Endothelial cell of umbilical vein (primary cell): ENCODE measurements around the gene ZNF648. TPM values are rescaled to one million over a fixed set of nuclear protein-coding genes. Genes with fewer than 3 reads are reported as not detected.

Source experiments
- BruUV-seq: library from RNA; stranded (reverse); fragments of 400-500 nt; replicated peaks from 2 replicates; lab custom pipeline; 2021; lab: Mats Ljungman, UMichigan
- CTCF ChIA-PET: fragments of 300-600, 350-600 bp; sonication (Branson Sonifier 250); formaldehyde crosslinking; loops from one replicate; lab custom pipeline; 2021; ENCODE audit warnings: antibody characterized with exemption, inconsistent platforms; lab: Charles Lee
- POLR2A ChIA-PET: fragments of 300-600, 350-600 bp; sonication (Branson Sonifier 250); formaldehyde crosslinking; loops from one replicate; lab custom pipeline; 2021; ENCODE audit warnings: antibody characterized with exemption, inconsistent platforms; lab: Charles Lee
- DNase-seq: peaks from one replicate; pipeline ENCODE4 v3.0.0-alpha.2; 2011; ENCODE audit warnings: low read depth, low spot score
- FAIRE-seq: peaks from 2 replicates; lab custom pipeline; 2011; peaks lifted over from hg19 to GRCh38; lab: Jason Lieb, UNC
- H2AFZ ChIP-seq: 2 replicates; pipeline ENCODE4 v1.6.0; 2012; ENCODE audit warnings: low read depth, low read length, control low read depth, inconsistent platforms
- H3K27ac ChIP-seq: 2 replicates; pipeline ENCODE4 v1.5.1; 2011; ENCODE audit warnings: low read depth, mild to moderate bottlenecking, control low read depth, low read length, moderate library complexity; ENCODE audit not compliant: insufficient read depth
- H3K27me3 ChIP-seq, 2 experiments: 2 replicates each; pipeline versions ENCODE4 v1.6.0 to v1.6.1; 2011; ENCODE audit warnings: low read length in 2 of 2, mixed read lengths in 1 of 2; ENCODE audit not compliant: control insufficient read depth in 2 of 2, insufficient read depth in 2 of 2
- H3K36me3 ChIP-seq, 2 experiments: 2 replicates in 1 of 2; 3 replicates in 1 of 2; pipeline ENCODE4 v1.5.1; 2011; ENCODE audit warnings: low read length in 2 of 2, mild to moderate bottlenecking in 1 of 2, moderate library complexity in 1 of 2; ENCODE audit not compliant: control insufficient read depth in 2 of 2, insufficient read depth in 2 of 2; ENCODE audit errors: extremely low read depth in 1 of 2
- H3K4me1 ChIP-seq: 3 replicates; pipeline ENCODE4 v1.5.1; 2011; ENCODE audit warnings: mild to moderate bottlenecking, low read length; ENCODE audit not compliant: control insufficient read depth, insufficient read depth; ENCODE audit errors: extremely low read depth
- H3K4me2 ChIP-seq: 2 replicates; pipeline ENCODE4 v1.6.1; 2011; ENCODE audit warnings: low read length, control low read depth, mixed read lengths; ENCODE audit not compliant: insufficient read depth
- H3K4me3 ChIP-seq, 3 experiments: fragments of 200-600 bp in 1 of 3; sonication (generic), shearing (Covaris generic) in 1 of 3; replicated peaks in 1 of 3; 2 replicates each; pipeline ENCODE4 v1.5.1; 2011 to 2016; ENCODE audit warnings: control low read depth in 3 of 3, low read length in 3 of 3, mild to moderate bottlenecking in 2 of 3, inconsistent platforms in 1 of 3, low read depth in 1 of 3, moderate library complexity in 1 of 3; ENCODE audit not compliant: insufficient read depth in 1 of 3
- H3K79me2 ChIP-seq: 2 replicates; pipeline ENCODE4 v1.6.0; 2012; ENCODE audit warnings: low read length, inconsistent platforms; ENCODE audit not compliant: control insufficient read depth, insufficient read depth
- H3K9ac ChIP-seq: replicated peaks from 2 replicates; pipeline ENCODE3; 2011; ENCODE audit warnings: low read length, control low read depth; ENCODE audit not compliant: insufficient read depth; ENCODE audit errors: extremely low read depth
- H3K9me1 ChIP-seq: replicated peaks from 3 replicates; pipeline ENCODE4 v1.6.0; 2011; ENCODE audit warnings: mild to moderate bottlenecking, low read length; ENCODE audit not compliant: control insufficient read depth, insufficient read depth; ENCODE audit errors: extremely low read depth
- H3K9me3 ChIP-seq: replicated peaks from 2 replicates; pipeline ENCODE4 v1.5.1; 2012; ENCODE audit warnings: low read length, inconsistent platforms; ENCODE audit not compliant: control insufficient read depth, insufficient read depth
- H4K20me1 ChIP-seq: replicated peaks from 2 replicates; pipeline ENCODE3; 2011; ENCODE audit warnings: mild to moderate bottlenecking, low read length; ENCODE audit not compliant: control insufficient read depth, insufficient read depth; ENCODE audit errors: extremely low read depth
- EZH2 ChIP-seq: IDR thresholded peaks from 2 replicates; pipeline ENCODE4 v1.6.1; 2012; ENCODE audit warnings: borderline replicate concordance, low read depth, mild to moderate bottlenecking, moderate library complexity, low read length, inconsistent platforms; ENCODE audit not compliant: severe bottlenecking
- FOS ChIP-seq: IDR thresholded peaks from 2 replicates; pipeline ENCODE4 v1.6.1; 2011; ENCODE audit warnings: mild to moderate bottlenecking, low read length, moderate library complexity, borderline replicate concordance; ENCODE audit not compliant: insufficient read depth
- GATA2 ChIP-seq: IDR thresholded peaks from 2 replicates; pipeline ENCODE4 v1.7.0; 2011; ENCODE audit warnings: low read depth, mild to moderate bottlenecking, moderate library complexity, mixed read lengths, low read length; ENCODE audit not compliant: insufficient read length, insufficient read depth
- JUN ChIP-seq: IDR thresholded peaks from 2 replicates; pipeline ENCODE4 v1.6.1; 2011; ENCODE audit warnings: borderline replicate concordance, low read depth; ENCODE audit not compliant: insufficient read length, insufficient read depth
- MAX ChIP-seq: IDR thresholded peaks from 2 replicates; pipeline ENCODE4 v1.6.1; 2011; ENCODE audit not compliant: insufficient read depth, insufficient read length
- MYC ChIP-seq: IDR thresholded peaks from one replicate; pipeline ENCODE4 v1.6.1; 2011; ENCODE audit warnings: mild to moderate bottlenecking, low read depth, low read length
- POLR2A ChIP-seq: IDR thresholded peaks from 2 replicates; pipeline ENCODE4 v1.6.1; 2012; ENCODE audit warnings: low read depth, mild to moderate bottlenecking, control low read depth, low read length
- POLR2AphosphoS5 ChIP-seq: IDR thresholded peaks from 2 replicates; pipeline ENCODE4 v1.6.1; 2012; ENCODE audit warnings: low read depth, mild to moderate bottlenecking, control low read depth, low read length, moderate library complexity; ENCODE audit not compliant: insufficient read depth
- dilution Hi-C: fragments of 300-500 bp; cut with MboI; formaldehyde crosslinking; loops from one replicate; pipeline ENCODE4 v1.15.0; 2019; ENCODE audit warnings: low sequenced_read_pairs; ENCODE audit not compliant: extremely low pct_ligation_motif_present
- intact Hi-C: fragments of 100-400 bp; cut with micrococcal nuclease; formaldehyde crosslinking; loops from one replicate; pipeline ENCODE4 v1.10.0; 2022
- polyA plus RNA-seq, 4 experiments: library from polyadenylated mRNA; depleted of rRNA in 3 of 4; stranded (reverse) in 3 of 4; unstranded in 1 of 4; fragments of >200 nt; gene quantifications; 2 replicates each; pipeline versions ENCODE4 v1.2.1 to v1.2.3, GENCODE V29; 2011 to 2012; ENCODE audit warnings: missing spikeins in 1 of 4
- total RNA-seq: library from RNA; stranded (reverse); gene quantifications from 2 replicates; pipeline ENCODE4 v1.2.3, GENCODE V29; 2021
- TF ChIP-seq, protein P1 (sequence below), 2 donors: IDR thresholded peaks; 1 replicate in 1 of 2; 2 replicates in 1 of 2; pipeline ENCODE4 v1.5.1; 2011; ENCODE audit warnings: low read length in 2 of 2, mild to moderate bottlenecking in 2 of 2, moderate library complexity in 2 of 2, control low read depth in 1 of 2, inconsistent platforms in 1 of 2, low read depth in 1 of 2; ENCODE audit not compliant: insufficient read depth in 1 of 2; ENCODE audit errors: extremely low read depth in 1 of 2

The ZNF648 gene
- total and polyA plus RNA-seq, 2 donors (not counting 3 experiments of a cell fraction or from before 2014, with no cell fraction given) = not detected

DNA sequence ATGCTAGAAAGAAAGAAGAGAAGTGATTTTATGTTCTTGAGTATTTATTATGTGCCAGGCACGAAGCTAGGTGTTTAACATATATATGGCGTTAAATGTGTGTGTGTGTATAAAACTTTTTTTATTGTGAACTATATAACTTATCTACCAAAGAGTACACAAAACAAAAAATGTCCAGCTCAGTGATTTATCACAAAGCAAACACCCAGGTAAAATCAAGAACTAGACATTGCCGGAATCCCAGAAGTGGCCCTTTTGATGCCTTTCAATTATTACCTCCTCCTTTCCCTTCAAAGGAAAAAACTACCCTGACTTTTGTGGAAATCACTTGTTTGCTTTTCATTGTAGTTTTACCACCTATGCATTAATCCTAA is 40.5 kb upstream of the ZNF648 start:
- FAIRE-seq (no peak), DNase-seq (no peak)
- H3K36me3 ChIP-seq = no peaks in the 10 kb centered on the region
- no peak overlapping the region for H3K4me2 ChIP-seq
- H3K9me1 ChIP-seq = no peaks in the 10 kb centered on the region
- no peak overlapping the region for H3K27ac ChIP-seq
- intact Hi-C loops = no loop called here
- TF ChIP-seq EZH2 (no peak), FOS (no peak), GATA2 (no peak), MYC (no peak), POLR2A (no peak), JUN (no peak), POLR2AphosphoS5 (no peak), MAX (no peak)
- TF ChIP-seq, protein P1, sequence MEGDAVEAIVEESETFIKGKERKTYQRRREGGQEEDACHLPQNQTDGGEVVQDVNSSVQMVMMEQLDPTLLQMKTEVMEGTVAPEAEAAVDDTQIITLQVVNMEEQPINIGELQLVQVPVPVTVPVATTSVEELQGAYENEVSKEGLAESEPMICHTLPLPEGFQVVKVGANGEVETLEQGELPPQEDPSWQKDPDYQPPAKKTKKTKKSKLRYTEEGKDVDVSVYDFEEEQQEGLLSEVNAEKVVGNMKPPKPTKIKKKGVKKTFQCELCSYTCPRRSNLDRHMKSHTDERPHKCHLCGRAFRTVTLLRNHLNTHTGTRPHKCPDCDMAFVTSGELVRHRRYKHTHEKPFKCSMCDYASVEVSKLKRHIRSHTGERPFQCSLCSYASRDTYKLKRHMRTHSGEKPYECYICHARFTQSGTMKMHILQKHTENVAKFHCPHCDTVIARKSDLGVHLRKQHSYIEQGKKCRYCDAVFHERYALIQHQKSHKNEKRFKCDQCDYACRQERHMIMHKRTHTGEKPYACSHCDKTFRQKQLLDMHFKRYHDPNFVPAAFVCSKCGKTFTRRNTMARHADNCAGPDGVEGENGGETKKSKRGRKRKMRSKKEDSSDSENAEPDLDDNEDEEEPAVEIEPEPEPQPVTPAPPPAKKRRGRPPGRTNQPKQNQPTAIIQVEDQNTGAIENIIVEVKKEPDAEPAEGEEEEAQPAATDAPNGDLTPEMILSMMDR (IDR thresholded peaks at IDR 0.05; ENCODE audit: extremely low read depth in 1 of 2, insufficient read depth in 1 of 2, low read depth in 1 of 2, low read length in 2 of 2) = no peak
- H3K4me1 ChIP-seq = no peaks in the 10 kb centered on the region
- H2AFZ ChIP-seq = no peak overlapping the region
- H3K79me2 ChIP-seq = no peaks in the 10 kb centered on the region
- H3K9ac ChIP-seq = no peak overlapping the region
- H3K27me3 ChIP-seq = no peaks in the 10 kb centered on the region
- ChIA-PET CTCF (no interaction called here), POLR2A (no interaction called here)
- H4K20me1 ChIP-seq = no peaks in the 10 kb centered on the region
- dilution Hi-C loops = no loop called here
- H3K4me3 ChIP-seq = no peak overlapping the region
- no TSS peak for BruUV-seq
- H3K9me3 ChIP-seq = no peaks in the 10 kb centered on the region
